Nephron progenitor cell (in vitro differentiated cells): ENCODE measurements around the gene BDH1.
A peak's percentile ranks its signal among the peaks of the same experiment; 100 is the strongest.

Experiments
- DNase-seq: peaks from one replicate; pipeline ENCODE4 v3.0.0; 2021
- H3K27ac Mint-ChIP-seq: 2 replicates; pipeline ENCODE4 v1.8.0; 2021; ENCODE audit warnings: mild to moderate bottlenecking, moderate library complexity, mixed read lengths
- H3K27me3 Mint-ChIP-seq: 2 replicates; pipeline ENCODE4 v1.8.0; 2021; ENCODE audit warnings: mild to moderate bottlenecking, low read depth, mixed read lengths; ENCODE audit not compliant: poor library complexity
- H3K36me3 Mint-ChIP-seq: 2 replicates; pipeline ENCODE4 v1.8.0; 2021; ENCODE audit warnings: low read depth, mixed read lengths
- H3K4me1 Mint-ChIP-seq: 2 replicates; pipeline ENCODE4 v1.8.0; 2021; ENCODE audit warnings: mixed read lengths
- H3K4me3 Mint-ChIP-seq: 2 replicates; pipeline ENCODE4 v1.8.0; 2021; ENCODE audit warnings: mild to moderate bottlenecking, moderate library complexity, mixed read lengths
- H3K9me3 Mint-ChIP-seq: 2 replicates; pipeline ENCODE4 v1.8.0; 2021; ENCODE audit warnings: mild to moderate bottlenecking, moderate library complexity, mixed read lengths
- TF ChIP-seq, protein P1 (sequence below): fragments of 200-600 bp; sonication (generic); IDR thresholded peaks from 2 replicates; pipeline ENCODE4 v1.5.0; 2021; ENCODE audit warnings: antibody characterized with exemption

BDH1 gene

GRCh38 chr3:197516517-197516889, 39.3 kb downstream of the BDH1 start:
- TF ChIP-seq, protein P1, sequence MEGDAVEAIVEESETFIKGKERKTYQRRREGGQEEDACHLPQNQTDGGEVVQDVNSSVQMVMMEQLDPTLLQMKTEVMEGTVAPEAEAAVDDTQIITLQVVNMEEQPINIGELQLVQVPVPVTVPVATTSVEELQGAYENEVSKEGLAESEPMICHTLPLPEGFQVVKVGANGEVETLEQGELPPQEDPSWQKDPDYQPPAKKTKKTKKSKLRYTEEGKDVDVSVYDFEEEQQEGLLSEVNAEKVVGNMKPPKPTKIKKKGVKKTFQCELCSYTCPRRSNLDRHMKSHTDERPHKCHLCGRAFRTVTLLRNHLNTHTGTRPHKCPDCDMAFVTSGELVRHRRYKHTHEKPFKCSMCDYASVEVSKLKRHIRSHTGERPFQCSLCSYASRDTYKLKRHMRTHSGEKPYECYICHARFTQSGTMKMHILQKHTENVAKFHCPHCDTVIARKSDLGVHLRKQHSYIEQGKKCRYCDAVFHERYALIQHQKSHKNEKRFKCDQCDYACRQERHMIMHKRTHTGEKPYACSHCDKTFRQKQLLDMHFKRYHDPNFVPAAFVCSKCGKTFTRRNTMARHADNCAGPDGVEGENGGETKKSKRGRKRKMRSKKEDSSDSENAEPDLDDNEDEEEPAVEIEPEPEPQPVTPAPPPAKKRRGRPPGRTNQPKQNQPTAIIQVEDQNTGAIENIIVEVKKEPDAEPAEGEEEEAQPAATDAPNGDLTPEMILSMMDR = no peak
- Mint-ChIP-seq H3K27me3 (peaks cover 8% of the 10 kb centered on the region), H3K9me3 (no peaks in the 10 kb centered on the region), H3K4me3 (no peak overlapping the region), H3K27ac (no peak overlapping the region), H3K36me3 (peaks cover 7% of the 10 kb centered on the region), H3K4me1 (peaks cover 47% of the 10 kb centered on the region)
- no peak for DNase-seq

- Mint-ChIP-seq H3K27me3 (peaks cover 4% of the 10 kb centered on the region), H3K27ac (peak overlapping the region; percentile 81), H3K9me3 (no peaks in the 10 kb centered on the region), H3K4me3 (no peak overlapping the region), H3K36me3 (peaks cover 9% of the 10 kb centered on the region), H3K4me1 (peaks cover 38% of the 10 kb centered on the region)
- TF ChIP-seq, protein P1 = no peak
- no peak for DNase-seq
Measured at GRCh38 chr3:197514786-197515355, 40.9 kb downstream of the BDH1 start.

- H3K4me1 Mint-ChIP-seq = peaks cover 41% of the 10 kb centered on the region
- H3K36me3 Mint-ChIP-seq = peaks cover 9% of the 10 kb centered on the region
- H3K9me3 Mint-ChIP-seq = no peaks in the 10 kb centered on the region
- peak overlapping the region; percentile 81 for H3K27ac Mint-ChIP-seq
- H3K4me3 Mint-ChIP-seq = no peak overlapping the region
- H3K27me3 Mint-ChIP-seq = peaks cover 4% of the 10 kb centered on the region
- DNase-seq = no peak
- TF ChIP-seq, protein P1 = no peak
Measured at GRCh38 chr3:197513953-197514785, 41.6 kb downstream of the BDH1 start.

- Mint-ChIP-seq H3K9me3 (no peaks in the 10 kb centered on the region), H3K27me3 (peaks cover 4% of the 10 kb centered on the region), H3K27ac (peak overlapping the region; percentile 83), H3K36me3 (peaks cover 9% of the 10 kb centered on the region), H3K4me3 (no peak overlapping the region), H3K4me1 (peaks cover 46% of the 10 kb centered on the region)
- no peak for DNase-seq
- TF ChIP-seq, protein P1 = no peak
Measured at GRCh38 chr3:197512691-197513571, 42.8 kb downstream of the BDH1 start.

- no peak for DNase-seq
- H3K4me1 Mint-ChIP-seq = peaks cover 54% of the 10 kb centered on the region
- TF ChIP-seq, protein P1 = no peak
- H3K27me3 Mint-ChIP-seq = peaks cover 4% of the 10 kb centered on the region
- no peak overlapping the region for H3K4me3 Mint-ChIP-seq
- peaks cover 9% of the 10 kb centered on the region for H3K36me3 Mint-ChIP-seq
- no peaks in the 10 kb centered on the region for H3K9me3 Mint-ChIP-seq
- no peak overlapping the region for H3K27ac Mint-ChIP-seq
Measured at GRCh38 chr3:197511853-197512635, 43.7 kb downstream of the BDH1 start.
